Testis (tissue), 3 donors: ENCODE data around the gene CC2D1A. TPM values are rescaled to one million over a fixed set of nuclear protein-coding genes. Genes with fewer than 3 reads are reported as not detected.
A peak's percentile ranks its signal among the peaks of the same experiment; 100 is the strongest.

Experiments
- DNase-seq: peaks from one replicate; pipeline ENCODE4 v3.0.0-alpha.2; 2019
- H3K27ac ChIP-seq, 2 donors: fragments of 200-600 bp; sonication (generic); one replicate each; pipeline ENCODE4 v1.5.1; 2019
- H3K27me3 ChIP-seq: fragments of 200-600 bp; sonication (generic); one replicate; pipeline ENCODE4 v1.5.1; 2019
- H3K36me3 ChIP-seq: fragments of 200-600 bp; sonication (generic); one replicate; pipeline ENCODE4 v1.5.1; 2017; ENCODE audit warnings: low read depth; ENCODE audit errors: missing control alignments
- H3K4me1 ChIP-seq: fragments of 200-600 bp; sonication (generic); one replicate; pipeline ENCODE4 v1.5.1; 2019
- H3K4me3 ChIP-seq, 2 donors: fragments of 200-600 bp; sonication (generic); one replicate each; pipeline ENCODE4 v1.5.1; 2017 to 2019
- H3K9me3 ChIP-seq: fragments of 200-600 bp; sonication (generic); one replicate; pipeline ENCODE4 v1.5.1; 2017
- CTCF ChIP-seq, 3 experiments: fragments of 450-650 bp in 2 of 3; fragments of 200-600 bp in 1 of 3; sonication (generic) in 1 of 3; IDR thresholded peaks; one replicate each; pipeline ENCODE4 v1.5.1; 2016 to 2019; ENCODE audit warnings: antibody characterized with exemption in 3 of 3, mild to moderate bottlenecking in 2 of 3, moderate library complexity in 1 of 3
- POLR2A ChIP-seq: fragments of 450-650 bp; IDR thresholded peaks from one replicate; pipeline ENCODE4 v1.6.1; 2017; ENCODE audit warnings: antibody characterized with exemption, mild to moderate bottlenecking, moderate library complexity
- WGBS, 2 donors: methylation state at CpG; one replicate each; pipeline ENCODE4 v1.1.5; 2018; 5-methylcytosine and 5-hydroxymethylcytosine counted together
- intact Hi-C: fragments of 100-400 bp; cut with DNase I; formaldehyde crosslinking; loops from one replicate; pipeline ENCODE4 v1.15.1; 2023; ENCODE audit warnings: low total_unique reads
- polyA plus RNA-seq: library from polyadenylated mRNA; stranded (reverse); fragments of 350-450 nt; fragmentation: Illumina TruSeq; extraction: RNeasy Lipid Tissue Mini Kit (QIAGEN cat#74804); gene quantifications from one replicate; pipeline ENCODE4 v1.2.3, GENCODE V29; 2014; ENCODE audit warnings: low read depth, low replicate concordance; ENCODE audit not compliant: insufficient read depth
- total RNA-seq, 2 donors: library from RNA; depleted of rRNA; stranded (reverse); fragments of >200 nt; gene quantifications; one replicate each; pipeline ENCODE4 v1.2.3, GENCODE V29; 2016

Gene CC2D1A
- total and polyA plus RNA-seq, 3 donors from 2014 or later = 31.0 to 62.7 (median 56.6) TPM

DNA sequence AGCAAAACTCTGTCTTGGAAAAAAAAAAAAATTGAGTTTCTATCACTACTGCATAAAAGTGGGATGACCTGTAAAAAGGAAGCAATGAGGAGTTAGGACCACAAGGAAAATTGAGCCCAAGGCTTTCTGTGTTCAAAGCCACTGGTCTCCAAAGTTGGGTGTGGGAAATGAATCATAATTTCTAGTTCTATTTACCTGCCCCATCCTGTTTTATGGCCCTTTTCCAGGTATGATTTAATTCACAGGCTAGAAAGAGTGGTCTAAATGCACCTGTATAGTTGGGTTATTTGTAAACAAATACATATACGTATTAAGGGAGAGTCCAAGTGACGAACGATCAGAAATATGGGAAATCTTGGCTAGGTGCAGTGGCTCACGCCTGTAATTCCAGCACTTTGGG is 40.4 kb downstream of the CC2D1A start:
- no peak for DNase-seq
- Histone ChIP-seq H3K4me3 (no peak overlapping the region), H3K9me3 (no peaks in the 10 kb centered on the region), H3K27me3 (no peaks in the 10 kb centered on the region), H3K4me1 (no peaks in the 10 kb centered on the region), H3K27ac (no peak overlapping the region), H3K36me3 (no peaks in the 10 kb centered on the region)
- TF ChIP-seq POLR2A = no peak
- no peak for TF ChIP-seq CTCF (IDR thresholded peaks at IDR 0.05)
- intact Hi-C loops = no loop called here
- WGBS, 2 donors = 89 to 94% methylated on average over 4 of the region's 4 CpGs

- no peak overlapping the region for H3K4me3 ChIP-seq
- no peak for DNase-seq
- WGBS, 2 donors = 81 to 92% methylated on average over 2 of the region's 2 CpGs
- H3K27me3 ChIP-seq = no peaks in the 10 kb centered on the region
- peaks cover 11% of the 10 kb centered on the region for H3K4me1 ChIP-seq
- H3K36me3 ChIP-seq = no peaks in the 10 kb centered on the region
- intact Hi-C loops = no loop called here
- H3K9me3 ChIP-seq = no peaks in the 10 kb centered on the region
- TF ChIP-seq POLR2A (no peak), CTCF (IDR thresholded peaks at IDR 0.05) (no peak)
- H3K27ac ChIP-seq = no peak overlapping the region
Measured at GRCh38 chr19:13951043-13951442, 45.0 kb downstream of the CC2D1A start.

- Histone ChIP-seq H3K27ac (no peak overlapping the region), H3K9me3 (no peaks in the 10 kb centered on the region), H3K36me3 (no peaks in the 10 kb centered on the region), H3K4me1 (peaks cover 11% of the 10 kb centered on the region), H3K4me3 (peak overlapping the region; percentile 80 to 87), H3K27me3 (no peaks in the 10 kb centered on the region)
- intact Hi-C loops = no loop called here
- no peak for TF ChIP-seq CTCF (IDR thresholded peaks at IDR 0.05)
- no peak for TF ChIP-seq POLR2A
- 8 to 9% methylated on average over 19 to 20 of the region's 20 CpGs for WGBS, 2 donors
- DNase-seq = no peak
Measured at GRCh38 chr19:13951799-13952153, 45.8 kb downstream of the CC2D1A start.

DNA sequence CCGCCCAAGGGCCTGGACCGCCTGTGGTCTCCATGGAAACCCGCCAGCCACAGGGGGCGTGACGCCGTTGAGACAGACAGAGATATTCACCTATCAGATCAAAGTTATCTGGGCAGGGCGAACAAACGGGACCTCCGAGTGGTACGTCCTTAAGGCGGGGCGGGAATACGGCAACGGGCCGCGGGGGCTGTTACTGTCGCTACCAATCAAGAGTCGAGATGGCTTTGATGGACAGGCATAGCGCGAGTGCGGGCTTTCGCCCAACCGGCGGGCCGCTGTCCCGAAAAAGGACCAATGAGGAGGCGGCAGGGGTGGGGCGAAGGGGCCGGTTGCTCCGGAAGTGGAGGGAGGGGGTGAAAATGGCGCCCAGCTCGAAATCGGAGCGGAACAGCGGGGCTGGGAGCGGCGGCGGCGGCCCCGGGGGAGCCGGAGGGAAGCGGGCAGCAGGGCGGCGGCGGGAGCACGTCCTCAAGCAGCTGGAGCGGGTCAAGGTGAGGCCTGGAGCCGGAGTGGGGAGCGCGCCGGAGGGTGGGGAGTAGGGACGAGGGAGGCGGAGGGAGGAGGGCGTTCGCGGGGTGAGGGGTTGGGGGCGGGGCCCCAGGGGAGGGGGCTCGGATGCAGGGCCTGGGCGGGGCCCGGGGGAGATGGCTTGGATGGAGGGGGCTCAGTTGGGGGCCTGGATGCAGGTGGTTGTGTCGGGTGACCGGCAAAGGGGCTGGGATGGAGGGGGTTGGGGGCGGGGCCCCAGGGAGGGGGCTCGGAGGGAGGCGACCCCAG is 46.3 kb downstream of the CC2D1A start, which contains the start of gene DCAF15:
DCAF15 (plus strand) TSS at position 356 of the 777 bp plus-strand sequence; CDS start at position 360, 4 bp downstream.
- intact Hi-C loops = no loop called here
- Histone ChIP-seq H3K36me3 (no peaks in the 10 kb centered on the region), H3K4me3 (peak within 1 kb of the TSS; percentile 80 to 87), H3K27ac (peak within 1 kb of the TSS; percentile 79 to 85), H3K4me1 (peaks cover 11% of the 10 kb centered on the region), H3K27me3 (no peaks in the 10 kb centered on the region), H3K9me3 (no peaks in the 10 kb centered on the region)
- 0% methylated on average over 30 to 62 of the region's 65 CpGs for WGBS, 2 donors
- TF ChIP-seq POLR2A (no peak), CTCF (IDR thresholded peaks at IDR 0.05) (peak in 1 of 3 experiments; percentile 2)
- DNase-seq = peak; percentile 100
